GM18870 (cell line): ENCODE results near the gene ANKMY2.
"Not testable (repeated sequence)": the region's sequence is repeated elsewhere in the genome, so short reads cannot be mapped to it uniquely, and the experiment has no call there.

Experiments used
- ATAC-seq: cut with Tn5 transposase; IDR thresholded peaks from one replicate; pipeline ENCODE4 v1.9.1; 2021; ENCODE audit warnings: moderate library complexity; ENCODE audit not compliant: unreplicated experiment

ANKMY2 gene

DNA sequence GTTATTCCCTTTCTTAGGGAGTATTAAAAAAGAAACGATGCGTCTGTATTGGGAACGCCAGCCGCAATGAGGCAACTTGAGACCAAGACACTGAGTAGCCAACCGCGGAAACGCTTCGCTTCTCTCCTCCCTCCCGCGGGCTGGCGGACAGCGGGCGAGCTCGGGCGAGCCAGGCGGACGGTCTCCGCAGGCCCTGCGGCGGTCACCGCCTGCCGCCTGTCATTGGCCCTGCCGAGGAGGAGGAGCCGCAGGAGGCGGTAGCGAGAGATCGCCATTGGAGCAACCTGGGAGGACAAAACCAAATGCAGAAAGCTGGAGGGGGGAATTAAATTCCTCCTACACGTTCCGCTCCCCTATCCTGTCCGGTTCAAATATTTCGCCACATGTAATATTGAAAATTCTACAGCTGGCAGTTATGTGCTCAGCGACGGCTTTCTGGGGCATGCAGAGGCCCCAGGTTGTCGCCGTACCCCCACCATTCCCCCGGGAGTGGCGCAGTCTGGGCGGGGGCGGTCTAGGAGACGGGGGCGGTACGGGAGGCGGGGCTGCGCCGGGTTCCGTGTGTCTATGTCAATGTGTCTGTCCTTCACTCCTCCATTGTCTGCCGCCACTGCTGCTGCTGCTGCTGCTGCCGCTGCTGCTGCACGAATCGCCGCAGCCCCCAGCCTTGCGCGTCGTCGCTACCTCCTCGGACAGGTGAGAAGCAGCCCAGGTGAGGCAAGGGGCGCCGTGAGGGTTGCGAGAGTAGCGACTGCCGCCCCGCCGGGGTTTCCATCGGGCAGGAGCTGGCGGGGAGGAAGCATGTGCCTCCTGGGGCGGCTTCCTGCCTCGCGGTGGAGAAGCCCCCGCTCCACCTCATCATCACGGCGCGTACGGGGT, at the start of gene ANKMY2, which contains the start of gene BZW2:
TSS of gene ANKMY2 (minus strand) at position 162 of the 879 bp plus-strand sequence. CDS start 181 bp downstream, outside the sequence.
TSS of gene BZW2 (plus strand) at position 589 of the 879 bp plus-strand sequence. CDS start 19,263 bp downstream, outside the sequence.
- ATAC-seq, result peak; percentile 96

DNA sequence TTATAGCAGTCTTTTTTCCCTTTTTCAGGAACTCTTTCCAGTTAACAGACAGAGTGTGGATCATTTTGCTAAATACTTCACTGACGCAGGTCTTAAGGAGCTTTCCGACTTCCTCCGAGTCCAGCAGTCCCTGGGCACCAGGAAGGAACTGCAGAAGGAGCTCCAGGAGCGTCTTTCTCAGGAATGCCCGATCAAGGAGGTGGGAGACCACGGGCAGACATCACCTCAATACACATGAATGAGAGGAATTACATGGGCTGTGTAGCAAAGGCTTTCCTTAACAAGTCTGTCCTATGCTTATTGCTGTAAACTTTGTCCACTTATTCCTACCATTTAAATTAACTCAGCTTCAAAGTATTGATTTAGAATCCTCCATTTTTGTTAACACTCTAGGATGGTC, 49.3 kb upstream of the ANKMY2 start:
- ATAC-seq, result no peak

DNA sequence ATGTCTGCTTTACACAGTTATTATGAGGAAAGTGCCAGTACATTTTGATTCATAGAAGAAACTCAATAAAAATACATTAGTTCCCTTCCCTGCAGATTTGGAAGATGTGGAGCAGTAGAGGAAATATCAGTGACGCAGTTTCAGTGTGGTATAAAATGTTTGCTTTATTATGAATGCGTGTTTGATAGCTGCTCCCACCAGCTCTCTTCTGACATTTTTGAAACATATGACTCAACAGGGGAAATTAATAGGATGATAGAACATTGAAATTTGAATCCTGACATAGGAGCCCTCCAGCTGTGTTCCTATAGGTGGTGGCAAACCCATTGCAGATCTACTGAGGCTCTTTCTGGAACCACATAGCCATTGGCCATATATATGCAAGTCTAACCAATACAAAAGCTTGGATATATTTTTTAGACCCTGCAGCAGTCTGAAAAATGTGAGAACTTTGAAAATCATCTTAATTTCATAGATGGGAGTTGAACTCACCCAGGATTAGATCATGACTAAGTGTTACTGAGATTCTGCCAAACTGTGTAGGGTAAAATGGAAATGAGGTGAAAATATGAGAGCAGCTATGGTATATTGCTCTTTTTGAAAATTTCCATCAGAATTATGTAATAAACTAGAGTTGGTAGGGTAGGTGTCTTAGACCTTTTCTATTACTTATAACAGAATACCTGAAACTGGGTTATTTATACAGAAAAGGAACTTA, 48.2 kb upstream of the ANKMY2 start:
- no peak for ATAC-seq

DNA sequence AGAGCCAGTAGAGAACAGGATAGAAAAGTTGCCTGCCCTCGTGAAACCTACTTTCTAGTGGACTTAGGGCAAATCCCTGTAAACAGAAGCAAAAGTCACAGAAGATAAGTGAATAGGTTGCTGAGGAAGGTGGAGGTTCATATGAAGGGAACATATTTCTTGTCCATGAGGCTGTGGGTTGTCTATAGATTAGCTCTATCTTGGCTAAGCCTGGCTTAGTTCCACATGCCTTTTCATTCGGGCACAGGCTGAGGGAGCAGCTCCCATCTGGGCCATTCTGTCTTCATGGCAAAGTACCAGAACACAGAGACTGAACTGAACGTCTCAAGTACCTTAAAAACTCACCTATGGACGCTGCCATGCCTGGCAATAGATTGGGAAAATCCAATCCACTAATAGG, 45.7 kb upstream of the ANKMY2 start:
- ATAC-seq, result no peak

DNA sequence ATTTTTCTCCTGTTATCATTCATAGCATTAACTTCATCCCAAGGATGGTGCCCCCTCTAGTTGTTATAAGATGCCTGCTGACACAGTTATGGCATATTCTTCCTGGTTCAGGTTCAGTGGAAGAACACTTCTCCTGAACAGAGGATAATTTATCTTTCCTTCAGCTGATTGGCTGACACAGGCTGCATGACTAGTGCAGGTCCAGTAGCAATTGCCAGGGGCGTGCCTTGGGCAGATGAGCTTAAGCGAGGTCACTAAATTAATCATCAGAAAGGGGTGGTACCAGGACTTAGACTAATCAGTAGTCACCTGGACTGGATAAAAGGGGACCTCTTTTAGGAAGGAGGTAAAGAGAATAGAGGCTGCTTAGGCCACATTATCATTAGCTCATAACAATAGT, 42.7 kb upstream of the ANKMY2 start:
- ATAC-seq, result no peak

DNA sequence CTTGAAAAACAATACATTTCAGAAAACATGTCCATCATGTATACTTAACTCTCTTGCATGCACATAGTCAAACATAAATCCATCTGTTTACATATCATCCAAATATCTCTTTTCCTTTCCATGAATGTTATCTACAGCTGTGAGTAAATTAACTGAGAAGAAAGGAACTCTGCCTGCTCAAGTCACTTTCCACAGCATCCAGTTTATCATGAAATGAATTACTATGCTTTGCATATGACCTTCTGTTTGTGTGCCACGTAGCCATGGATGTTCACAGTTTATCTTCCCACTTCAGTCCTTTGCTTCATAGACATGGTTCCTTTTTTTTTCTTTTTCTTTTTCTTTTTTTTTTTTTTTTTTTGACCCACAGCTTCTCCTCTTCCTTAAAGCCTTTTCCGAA, 40.0 kb upstream of the ANKMY2 start:
- no peak for ATAC-seq

DNA sequence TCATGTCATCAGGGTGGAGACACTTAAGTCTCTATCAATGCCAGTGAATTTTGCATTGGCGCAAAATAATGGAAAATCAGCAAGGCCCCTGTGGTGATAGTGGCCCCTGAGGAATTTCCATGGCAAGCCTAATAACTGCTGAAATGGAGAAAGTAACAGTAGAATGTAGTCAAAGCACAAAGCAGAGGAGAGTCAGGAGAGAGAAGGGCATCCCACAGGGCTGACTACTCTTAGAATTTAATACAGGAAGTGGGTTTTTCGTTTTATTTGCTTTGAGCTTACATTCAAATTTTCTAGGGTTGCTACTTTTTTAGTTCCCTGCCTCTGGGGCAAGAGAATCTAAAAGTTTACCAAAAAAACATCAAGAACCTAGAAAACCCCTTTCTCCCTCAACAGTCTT, 39.4 kb upstream of the ANKMY2 start:
- no peak for ATAC-seq

DNA sequence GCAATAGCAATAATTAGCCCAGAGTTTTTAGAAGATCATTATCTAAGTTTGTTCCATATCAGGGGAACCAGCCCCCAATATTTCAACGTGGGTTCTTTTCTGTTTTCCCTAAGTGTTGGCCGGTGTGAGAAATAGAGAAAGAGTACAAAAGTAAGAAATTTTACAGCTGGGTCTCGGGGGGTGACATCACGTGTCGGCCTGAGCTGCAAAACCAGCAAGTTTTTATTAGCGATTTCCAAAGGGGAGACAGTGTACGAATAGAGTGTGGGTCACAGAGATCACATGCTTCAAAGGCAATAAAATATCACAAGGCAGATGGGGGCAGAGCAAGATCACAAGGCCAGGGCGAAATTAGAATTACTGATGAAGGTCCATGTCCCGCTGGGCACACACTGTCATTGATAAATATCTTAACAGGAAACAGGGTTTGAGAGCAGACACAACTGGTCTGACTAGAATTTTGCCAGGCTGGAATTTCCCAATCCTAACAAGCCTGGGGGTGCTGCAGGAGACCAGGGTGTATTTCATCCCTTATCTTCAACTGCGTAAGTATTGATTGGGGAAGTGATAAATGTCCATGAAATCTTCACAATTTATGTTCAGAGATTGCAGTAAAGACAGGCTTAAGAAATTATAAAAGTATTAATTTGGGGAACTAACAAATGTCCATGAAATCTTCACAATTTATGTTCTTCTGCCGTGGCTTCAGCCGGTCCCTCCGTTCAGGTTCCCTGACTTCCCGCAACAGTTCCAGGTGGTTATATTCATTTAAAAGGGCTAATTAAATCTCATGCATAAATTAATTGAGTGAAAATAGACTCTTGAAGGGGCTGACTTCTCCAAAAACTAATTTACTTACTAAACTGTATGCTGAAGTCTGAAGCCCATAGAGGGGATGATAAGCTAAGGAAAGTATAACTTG, 33.4 kb upstream of the ANKMY2 start:
- ATAC-seq, result not testable (repeated sequence)

DNA sequence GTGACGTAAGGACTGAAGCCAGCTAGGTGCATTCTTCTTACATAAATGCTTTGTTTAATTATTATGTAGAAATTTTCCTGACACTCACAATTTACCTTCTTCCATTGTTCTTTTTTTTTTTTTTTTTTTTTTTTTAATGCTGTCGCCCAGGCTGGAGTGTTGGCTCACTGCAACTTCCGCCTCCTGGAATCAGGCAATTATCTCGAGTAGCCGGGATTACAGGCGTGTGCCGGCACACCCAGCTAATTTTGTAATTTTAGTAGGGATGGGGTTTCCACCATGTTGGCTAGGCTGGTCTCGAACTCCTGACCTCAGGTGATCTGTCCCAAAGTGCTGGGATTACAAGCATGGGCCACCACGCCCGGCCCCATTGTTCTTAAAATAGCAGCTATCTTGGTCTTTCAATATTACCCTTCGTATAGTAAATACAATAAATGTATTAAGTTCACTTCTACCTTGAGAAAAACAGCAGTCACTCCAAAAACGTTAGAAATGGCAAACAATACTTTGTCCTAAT, 32.5 kb upstream of the ANKMY2 start:
- ATAC-seq, result no peak

DNA sequence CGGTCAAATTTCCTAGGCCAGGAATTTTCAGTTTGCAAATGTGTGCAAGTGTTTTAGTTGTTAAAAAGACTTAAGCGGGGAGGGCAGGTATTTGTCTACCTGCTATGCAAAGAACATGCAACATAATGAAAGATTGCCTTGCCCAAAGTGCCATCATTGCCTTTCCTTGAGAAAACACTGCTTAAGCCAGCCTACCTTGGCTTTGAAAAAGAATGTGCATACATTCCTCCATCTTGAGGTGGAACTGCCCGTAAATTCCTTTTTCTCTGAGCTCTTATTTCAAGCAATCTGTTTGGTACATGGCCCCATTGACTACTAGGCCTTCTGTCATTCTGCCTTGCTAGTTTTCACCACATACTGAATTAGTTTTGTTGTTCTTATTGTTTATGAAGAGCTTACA, 29.7 kb upstream of the ANKMY2 start:
- ATAC-seq, result no peak

DNA sequence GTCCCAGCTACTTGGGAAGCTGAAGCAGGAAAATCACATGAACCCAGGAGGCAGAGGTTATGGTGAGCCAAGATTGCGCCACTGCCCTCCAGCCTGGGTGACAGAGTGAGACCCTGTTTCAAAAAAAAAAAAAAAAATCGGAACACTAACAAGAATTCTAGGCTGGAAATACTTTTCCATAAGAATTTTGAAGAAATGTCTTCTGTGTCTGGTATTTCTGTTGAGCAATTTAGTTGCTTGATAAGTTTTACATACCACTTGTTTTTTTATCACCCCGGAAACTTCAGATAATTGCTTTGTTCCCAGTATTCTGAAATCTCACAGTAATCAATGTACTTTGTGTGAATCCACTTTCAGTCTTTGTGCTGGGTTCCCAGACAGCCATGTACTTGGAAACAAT, 26.3 kb upstream of the ANKMY2 start:
- ATAC-seq, result no peak

DNA sequence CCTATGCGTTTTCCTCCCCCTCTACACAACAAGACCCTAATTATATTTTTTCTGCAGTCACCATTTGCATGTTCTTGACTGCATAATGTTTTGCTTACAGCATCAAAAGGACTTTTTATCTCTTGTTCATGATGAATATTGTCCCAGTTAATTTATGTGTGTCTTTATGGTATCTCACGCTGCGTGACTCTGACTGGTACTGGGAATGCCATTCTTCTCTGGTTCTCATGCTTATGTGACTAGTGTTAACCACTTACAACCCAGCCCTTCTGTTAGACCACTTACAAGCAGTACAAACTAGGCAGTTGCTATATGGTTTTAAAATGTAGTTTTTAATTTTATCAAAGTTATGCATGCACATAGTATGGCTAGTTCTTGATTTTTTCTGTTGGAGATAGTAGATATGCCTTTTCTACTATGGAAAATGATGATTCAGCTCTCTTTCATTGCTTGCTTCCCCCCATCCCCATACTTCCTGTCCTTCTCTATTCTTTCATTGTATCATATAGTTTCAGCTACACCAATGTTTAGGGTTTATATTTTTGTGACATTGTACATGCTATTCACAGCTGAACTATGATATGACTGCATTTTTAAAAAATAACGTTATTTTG, 25.3 kb upstream of the ANKMY2 start:
- no peak for ATAC-seq

DNA sequence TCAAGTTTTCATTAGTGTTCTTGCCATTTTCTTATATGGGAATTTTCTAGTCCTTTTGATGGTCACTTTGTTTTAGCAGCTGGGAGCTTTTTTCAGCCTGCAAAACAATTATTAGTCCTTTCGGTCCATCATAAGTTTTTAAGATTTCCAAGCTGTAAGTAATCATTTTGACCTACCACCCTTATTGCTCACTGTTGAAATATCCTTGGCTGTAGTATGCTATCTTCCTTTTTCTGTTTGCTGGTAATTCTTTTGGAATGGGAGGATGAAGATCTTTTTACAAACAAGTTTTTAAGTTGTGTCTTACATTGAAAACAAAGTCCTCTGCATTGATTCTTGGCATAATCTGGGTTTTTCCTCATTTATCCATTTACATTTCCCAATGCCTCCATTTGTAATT, 24.5 kb upstream of the ANKMY2 start:
- no peak for ATAC-seq

DNA sequence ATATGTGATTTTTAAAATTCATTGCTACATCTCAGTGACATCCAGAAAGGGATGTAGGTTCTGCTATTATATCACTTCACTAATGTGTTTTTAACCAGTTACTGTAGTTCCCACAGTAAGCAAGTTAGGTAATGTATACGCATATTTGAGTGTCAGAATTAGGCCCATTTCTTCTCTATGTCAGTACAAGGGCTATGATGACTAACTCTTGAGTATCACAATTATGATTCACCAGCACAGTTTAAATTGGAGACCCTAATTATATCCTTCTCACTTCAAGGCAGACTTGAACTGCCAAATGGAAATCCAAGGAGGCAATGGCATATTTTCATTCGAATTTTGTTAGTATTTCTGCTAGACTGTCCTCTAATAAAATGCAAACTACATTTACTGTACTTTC, 24.0 kb upstream of the ANKMY2 start:
- ATAC-seq, result no peak

DNA sequence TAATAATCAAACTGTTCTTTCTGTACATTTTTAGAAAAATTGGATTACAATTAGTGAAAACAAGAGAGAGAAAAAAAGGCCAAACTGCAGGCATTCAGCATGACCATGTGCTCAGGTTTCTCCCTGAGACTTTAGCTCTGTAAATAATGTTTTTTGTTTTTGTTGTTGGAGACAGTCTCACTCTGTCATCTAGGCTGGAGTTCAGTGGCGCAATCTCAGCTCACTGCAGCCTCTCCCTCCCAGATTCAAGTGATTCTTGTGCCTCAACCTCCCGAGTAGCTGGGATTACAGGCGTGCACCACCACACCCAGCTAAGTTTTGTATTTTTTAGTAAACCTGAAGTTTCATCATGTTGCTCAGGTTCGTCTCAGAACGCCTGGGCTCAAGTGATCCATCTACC, 23.4 kb upstream of the ANKMY2 start:
- ATAC-seq, result no peak

DNA sequence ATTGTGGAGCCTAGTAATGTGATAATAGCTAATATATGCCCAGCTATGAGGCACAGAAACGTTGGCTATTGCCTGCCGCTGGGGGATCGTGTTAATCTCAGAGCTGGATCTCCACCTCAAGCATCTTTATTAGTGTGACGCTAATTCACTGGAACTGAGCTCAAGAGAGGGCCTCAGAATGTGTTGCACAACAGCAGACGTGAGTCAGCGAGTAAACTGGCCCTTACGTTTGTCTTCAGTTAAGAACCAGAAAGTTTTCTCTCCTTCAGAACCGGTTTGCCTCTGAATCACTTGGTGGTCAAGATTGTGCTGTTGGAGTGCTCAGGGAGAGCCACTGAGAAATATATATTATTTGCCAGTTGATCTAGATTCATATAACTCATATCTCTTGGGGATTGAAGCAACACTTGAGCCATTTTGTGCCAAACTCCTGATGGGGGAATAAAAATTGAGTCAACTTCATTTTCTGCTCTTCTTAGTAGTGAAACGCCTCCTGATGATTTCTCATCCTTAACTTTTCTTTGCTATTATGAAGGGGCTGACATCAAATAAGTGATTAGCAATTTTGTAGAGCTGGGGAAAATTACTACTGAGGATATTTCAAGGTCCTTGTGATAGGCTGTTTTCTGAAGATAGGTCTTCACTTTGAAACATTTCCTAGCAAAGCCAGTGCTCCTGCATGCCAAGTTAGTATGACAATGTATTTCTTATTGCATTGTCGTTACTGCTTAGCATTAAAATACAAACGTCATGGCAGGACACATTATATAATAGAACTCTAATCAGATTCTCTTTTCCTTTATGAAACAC, 22.7 kb upstream of the ANKMY2 start:
- ATAC-seq, result no peak

DNA sequence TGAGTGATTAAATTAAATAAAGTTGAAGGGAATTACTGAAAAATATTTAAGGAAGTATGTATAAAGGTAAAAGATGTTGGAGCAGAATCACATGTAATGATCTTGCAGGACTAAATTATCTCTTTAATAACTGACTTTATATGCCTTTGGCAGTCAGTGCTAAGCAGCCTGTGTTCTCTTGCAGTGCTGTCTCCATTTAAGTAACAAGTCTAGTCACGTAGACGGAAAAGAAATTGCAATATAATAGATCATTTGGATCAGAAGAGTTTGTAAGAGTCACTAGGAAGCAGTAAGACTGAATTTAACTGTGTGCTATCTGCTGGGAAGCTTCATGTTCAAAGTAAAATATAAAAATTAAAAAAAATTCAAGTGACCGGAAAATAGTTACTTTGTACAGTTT, 21.8 kb upstream of the ANKMY2 start:
- no peak for ATAC-seq

DNA sequence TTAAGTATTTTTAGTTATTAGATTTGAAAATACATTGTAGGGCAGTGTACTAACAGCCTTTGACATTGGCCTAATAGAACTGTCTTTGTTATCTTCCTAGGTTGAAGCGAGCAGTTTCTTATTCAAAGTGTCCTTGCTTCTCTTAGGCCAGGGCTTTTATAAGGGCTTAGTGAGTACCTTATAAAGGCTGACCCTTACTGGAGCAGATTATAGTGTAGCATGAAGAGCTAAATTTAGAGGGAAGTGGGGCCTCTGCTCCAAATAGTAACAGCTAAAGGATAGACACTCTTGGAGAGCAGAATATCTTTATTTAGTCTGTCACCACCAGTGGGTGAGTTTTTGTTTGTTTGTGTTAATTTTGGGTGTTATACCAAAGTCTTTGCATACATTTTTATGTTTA, 16.4 kb upstream of the ANKMY2 start:
- ATAC-seq, result no peak

DNA sequence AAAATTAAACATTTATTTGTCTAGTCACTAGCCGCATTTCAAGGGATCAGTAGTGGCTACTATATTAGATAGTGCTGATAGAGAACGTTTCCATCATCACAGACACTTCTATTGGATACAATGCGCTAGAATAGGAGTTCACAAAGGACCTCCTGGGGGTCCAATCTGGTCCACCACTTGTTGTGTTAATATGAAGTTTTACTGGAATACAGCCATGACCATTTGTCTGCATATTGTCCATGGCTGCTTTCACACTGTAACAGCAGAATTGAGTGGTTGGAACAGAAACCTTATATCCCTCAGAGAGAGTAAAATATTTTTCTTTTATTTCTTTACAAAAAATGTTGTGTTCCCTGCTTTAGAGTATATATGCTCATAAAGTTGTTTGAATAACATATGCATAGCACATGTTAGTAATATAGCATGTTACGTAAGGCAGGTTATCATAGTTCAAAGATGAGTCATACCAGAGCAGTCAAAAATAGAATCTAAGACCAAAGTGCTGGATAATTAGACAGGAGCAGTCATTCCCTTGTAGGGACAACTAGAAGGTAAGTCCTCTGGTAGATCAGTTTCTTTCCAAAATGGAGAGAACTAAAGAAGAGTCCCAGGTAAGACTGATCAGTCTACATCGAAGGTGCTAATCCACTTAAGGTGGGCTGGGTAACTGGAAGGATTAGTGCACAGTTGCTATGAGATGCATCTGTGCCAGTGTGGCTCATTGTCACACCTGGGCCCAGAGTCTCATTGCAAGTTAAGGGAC, 15.3 kb upstream of the ANKMY2 start:
- ATAC-seq, result no peak
